Amniotic stem cell (primary cell): ENCODE data around the gene PAX3.

ENCODE experiments used
- DNase-seq: peaks from one replicate; lab custom pipeline; 2025; lab: John Stamatoyannopoulos, UW

The PAX3 gene

DNA sequence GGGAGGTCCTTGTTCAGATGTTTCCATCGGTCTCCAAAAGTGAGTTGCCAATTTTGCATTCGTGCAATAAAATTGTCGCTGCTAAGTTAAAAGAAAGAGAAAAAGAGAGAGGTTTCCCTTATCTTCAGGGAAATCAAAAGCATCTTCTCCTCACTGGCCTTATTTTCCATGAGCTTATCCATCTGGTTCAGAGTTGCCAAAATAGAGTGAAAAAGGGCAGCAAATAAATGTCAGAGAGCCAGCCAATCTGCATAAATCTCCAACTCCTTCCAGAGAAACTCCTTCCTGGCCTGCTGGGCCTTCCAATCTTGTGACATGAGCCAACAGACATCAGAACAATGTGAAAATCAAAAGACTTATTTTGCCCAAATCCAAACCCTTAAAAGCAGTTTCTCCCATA is 28.4 kb downstream of the PAX3 start:
- DNase-seq, result no peak

DNA sequence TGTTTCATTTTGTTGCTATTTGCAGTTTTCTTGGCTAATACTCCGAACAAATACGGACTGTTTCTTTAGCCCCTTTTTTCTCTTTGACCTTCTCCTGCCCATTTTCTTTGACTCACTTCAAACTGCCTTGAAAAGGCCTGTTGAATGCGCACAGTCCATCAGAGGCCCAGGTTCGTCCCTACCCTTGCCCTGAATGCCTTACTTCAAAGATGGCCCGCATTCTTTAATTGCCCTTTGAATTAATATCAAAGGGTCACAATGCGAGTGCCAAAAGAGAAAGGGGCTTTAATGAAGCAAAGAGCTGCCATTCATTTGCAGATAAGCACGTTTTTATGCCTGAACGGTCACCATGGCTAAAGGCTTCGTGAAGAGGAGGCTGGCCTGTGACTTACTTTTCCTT is 29.7 kb downstream of the PAX3 start:
- no peak for DNase-seq

DNA sequence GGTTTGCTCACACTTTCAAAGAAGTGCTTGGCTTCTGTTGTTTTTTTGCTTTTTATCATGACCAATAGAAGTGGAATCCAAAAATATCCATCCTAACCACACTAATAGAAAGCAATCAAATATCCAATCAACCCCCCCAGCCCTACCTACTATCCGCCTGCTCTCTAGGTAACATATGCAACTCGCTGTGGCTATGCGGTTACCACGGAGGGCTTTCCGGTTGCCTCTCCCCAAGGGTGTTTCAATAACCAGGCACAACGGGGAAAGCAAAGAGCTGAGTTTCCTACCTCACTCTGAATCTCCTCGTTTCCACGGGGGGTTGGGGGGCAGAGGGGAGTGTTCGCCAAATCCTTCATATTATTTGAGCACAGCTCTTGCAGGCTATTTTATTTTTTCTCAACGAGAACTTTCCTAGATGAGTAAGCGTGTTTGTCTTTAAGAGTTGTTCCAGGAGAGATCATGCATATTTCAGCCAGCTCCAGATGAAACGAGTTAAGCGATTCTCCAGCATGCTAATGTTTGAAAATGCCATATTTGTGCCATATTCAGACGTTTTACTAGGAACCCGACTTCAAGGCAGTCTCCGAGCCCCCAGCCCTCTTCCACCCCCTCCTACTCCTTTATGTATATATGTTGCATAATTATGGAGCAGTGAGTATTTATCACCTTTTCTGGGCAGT is 30.3 kb downstream of the PAX3 start:
- DNase-seq, result no peak

DNA sequence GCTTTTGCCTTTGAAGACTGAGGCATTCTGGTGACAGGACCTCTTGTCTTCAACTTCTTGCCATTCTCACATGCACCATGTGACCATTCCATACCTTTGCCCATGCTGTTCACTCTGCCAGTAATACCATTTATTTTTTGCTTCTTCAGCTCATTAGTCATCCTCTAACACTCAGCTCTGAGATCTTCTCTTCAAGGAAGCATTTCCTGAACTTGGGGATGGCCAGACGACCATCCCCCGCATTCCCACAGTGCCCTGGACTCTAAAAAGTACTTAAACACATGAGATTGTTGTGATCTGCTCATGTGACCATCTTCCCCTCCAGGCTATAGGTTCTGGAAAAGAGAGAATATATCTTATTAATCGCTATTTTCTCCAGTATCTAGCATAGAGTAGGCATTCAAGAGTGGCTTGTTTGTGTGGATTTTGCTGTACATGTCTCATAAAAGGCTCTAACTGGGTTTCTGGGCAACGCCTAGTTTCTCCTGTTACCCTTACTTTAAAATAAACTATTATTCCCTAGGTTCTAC is 33.9 kb downstream of the PAX3 start:
- DNase-seq, result no peak

DNA sequence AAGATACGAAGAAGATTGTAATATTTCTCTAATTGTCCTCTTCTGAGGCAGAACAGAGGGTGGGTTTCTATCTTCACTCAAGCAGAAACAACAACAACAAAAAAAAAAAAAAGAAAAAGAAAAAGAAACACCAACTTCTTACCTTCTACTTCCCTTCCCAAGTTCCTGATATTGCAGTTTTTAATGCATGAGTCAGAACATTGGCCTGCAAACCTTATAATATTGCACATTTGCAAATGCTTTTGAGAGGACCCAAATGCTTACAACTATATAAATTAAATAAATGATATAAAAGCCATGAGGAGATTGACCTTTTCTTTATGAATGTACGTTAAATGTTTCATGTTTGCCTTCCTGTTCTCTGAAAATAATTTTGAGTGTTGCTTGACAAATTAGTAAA is 37.3 kb downstream of the PAX3 start:
- no peak for DNase-seq

DNA sequence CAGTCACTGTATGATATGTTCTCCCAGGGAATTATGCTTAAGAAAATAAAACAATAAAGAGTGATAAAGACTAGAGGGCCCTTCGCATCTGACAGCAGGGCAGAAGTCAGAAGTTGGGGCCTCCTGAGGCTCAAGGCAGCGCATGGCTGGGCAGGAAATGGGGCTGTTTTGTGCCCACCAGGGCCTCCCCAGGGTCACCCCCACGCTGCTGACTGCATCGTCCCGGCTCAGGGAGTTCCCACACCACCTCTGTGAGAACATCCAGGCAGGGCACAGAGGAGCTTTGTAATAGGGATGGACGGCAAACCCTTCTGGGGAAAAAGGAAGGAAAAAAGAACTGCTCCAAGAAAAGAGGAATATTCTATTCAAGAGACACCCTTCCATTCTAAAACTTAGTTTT is 41.2 kb downstream of the PAX3 start:
- DNase-seq, result no peak

DNA sequence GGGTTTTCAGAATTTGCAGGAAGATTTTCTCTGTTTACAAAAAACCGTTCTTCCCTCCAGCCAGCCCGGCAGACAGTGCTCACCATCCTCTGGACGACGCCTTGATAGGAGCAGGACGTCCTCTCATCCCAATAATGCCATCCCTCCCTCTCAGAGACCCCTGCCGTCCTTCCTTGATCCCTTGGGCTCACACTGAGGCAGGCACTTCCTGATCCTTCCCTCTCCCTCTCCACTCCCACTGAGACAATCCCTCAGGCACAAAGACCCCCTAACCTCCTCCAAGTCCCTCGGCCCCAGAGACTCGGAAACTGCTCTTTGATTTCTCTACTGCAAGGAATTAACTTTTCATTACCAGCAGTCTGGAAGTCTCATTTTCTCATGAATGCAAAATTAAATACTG is 42.5 kb downstream of the PAX3 start:
- DNase-seq, result no peak

DNA sequence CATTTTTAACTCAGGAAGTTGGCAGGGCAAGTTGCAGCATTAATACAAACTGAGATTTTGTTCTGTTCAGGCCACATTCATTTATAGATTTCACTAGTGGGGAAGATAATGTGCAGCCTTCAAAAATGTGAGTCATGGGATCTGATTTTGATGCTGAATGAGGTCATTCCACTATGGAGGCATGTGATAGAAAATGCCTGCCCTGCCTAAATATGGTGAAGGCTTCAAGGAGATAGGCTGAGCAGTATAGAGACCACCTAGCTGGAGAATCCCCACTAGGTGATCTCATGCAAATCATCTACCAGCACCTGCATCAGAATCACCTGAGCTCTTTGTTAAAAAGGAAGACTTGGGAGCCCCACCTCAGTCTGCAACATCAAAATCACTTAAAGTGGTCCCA is 43.7 kb downstream of the PAX3 start:
- no peak for DNase-seq

DNA sequence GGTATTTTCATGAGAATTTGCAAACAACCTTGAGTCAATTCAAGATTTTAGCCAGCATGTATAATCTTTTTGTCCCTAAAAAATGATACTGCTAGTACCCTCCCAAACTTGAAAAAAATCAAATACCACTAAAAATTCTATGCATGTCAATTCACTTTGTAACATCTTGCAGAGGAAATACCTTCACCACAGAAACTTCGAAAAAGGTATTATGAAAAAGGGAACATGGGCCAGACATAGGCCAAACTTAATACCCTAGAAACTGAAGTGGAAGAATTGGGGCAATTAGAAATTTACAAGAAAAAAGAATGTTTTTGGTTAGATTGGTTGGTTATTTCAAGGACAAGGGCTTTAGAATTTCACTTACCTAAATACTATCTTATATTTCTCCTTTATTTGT is 48.5 kb downstream of the PAX3 start:
- DNase-seq, result no peak

DNA sequence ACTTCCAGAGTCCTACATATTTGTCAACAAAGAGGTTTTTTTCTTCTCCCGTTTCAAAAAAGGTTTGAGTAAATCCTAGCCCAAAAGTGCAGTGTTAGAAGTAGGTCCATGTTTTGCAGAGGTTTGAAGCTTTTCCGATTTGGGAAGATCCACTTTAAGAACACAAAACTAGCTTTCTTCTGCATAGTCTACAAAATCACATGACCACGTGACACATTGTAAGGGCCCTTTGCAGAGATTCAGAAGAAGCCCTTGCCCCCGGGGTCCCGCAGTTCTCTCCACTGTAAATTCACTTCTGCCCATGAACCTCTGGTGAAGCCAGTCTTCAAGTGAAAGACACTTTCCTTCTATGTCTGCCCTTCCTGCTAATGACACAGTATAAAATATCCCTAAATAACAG is 49.4 kb downstream of the PAX3 start:
- no peak for DNase-seq

DNA sequence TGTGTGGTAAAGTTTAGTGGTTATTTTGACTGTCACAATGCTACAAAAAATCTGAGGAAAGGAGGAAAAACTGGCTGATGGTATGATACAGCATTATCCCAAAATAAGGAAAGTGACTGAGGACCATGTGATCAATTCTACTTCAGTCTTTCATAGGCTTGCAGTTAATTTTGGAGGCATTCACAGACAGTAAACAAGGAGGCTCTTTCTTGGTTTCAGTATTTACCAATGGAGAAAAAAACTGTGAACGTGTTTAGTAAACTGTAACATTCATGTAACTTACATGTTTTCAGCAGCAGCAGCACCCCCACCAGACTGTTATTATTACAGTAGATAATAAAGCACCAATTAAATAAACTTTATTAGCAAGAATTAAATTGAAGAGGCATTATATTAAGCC is 50.0 kb downstream of the PAX3 start:
- no peak for DNase-seq

DNA sequence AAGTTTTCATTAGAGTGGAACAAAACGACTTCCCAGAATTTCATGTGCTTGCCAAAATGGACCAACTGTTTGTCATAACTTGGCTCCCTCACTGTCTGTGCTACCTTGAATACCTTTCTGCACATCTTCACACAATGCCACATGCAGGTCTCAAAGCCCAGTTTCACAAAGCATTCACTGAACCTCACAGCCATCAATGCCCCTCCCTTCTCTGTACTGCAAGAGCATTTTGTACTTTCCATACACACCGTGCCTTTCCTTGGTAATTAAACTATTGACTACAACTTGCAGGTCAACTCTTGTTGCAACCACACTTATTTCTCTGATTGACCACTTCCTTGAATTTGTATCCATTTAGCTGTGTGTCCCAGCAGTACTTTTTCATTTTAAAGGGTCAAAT is 50.5 kb downstream of the PAX3 start:
- no peak for DNase-seq

DNA sequence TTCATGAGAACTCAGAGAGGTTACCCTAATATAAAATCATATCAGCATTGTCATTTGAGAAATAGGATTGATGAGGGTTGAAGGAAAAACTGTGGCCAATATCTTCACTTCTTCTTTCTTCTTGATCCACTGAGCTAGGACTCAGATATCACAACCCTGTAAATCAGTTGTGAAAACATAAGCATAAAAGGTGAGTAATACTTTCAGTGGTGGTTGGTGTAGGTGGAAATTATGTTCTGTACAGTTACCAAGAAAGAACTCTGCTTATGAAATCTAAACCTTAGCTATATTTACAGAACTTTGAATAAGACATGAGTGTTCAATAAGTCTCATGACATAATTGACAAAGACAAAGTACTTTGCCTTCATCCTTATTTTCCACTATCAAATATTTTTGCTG is 56.3 kb downstream of the PAX3 start:
- no peak for DNase-seq

DNA sequence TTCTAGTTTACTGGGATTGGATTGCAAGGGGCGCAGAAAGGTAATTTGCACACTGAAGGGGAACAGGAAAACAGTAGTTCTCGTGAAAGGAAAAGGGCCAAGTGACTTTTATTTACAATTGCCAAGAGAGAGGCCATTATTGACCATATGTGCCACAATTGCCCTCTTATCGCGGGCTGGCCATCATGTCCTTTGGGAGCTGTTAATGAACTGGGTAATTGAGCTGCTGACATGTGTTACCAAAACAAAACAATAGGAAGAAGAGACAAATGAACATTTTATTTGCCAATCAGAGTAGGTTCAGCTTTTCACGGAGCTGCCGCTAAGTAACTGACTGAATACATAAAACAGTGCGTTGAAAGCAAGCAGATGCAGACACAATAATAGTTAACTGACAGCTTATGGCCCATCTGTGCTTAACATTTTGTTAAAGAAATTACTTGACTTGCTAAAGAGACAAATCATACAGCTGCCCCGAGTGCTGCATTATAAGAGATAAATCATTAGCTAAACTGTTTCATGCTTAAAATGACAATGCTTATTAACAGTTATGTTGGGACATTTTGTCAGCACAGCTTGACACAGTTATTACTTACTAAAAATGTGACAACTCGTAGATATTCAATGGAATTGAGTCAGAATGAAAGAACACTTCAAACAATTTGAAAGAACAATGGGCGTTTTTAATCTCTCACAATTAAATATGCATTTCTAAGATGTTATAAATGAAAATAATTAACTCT is 57.5 kb downstream of the PAX3 start:
- no peak for DNase-seq

DNA sequence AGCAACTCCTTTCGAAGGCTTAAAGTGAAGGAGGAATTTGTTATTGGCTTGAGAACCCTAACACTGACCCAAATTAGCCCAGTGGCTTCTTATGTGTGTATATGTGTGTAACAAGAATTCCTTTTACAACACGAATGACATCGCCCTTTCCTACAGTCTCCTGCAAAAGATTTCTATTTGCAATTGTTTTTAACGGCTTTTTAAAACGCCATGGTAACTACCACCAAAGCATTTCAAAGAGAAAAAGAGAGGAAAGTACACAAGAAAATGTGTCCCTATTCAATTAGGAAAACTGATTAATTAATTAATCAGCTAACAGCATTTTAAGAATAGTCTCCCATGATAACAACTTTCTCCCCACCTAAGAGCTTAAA is 58.1 kb downstream of the PAX3 start:
- no peak for DNase-seq

DNA sequence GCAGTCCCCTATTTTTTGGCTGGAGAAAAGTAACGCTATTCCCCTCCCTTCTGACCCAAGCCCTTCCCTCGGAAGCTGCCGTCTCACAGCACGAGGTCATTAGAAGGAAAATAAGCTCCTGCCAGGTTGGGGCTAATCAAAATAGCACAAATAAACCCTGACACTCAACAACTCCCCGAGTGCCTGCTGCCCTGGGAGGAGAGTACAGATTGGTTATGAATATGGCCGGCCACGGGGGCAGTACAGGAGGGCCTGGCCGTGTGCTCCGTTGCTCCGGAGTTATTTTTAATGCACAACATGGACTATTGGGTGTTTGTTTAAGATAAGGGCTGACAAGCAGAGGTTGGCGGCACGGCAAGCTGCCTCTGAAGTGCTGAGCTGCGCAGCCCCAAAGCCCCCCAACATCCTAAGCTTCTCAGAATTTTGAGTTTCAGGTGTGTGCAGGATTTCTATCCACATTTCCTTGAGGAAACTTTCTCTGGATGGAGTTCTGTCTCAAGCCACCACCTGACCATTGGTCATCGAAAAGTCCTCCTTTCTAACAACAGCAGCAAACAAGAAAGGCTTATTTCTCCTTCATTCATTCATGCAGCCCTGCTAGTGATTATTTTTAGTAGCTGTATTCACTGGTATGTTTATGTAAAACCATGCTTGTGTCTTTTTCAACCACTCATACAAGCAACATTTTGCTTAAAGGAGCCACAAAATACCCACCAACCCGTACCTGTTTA is 58.7 kb downstream of the PAX3 start:
- DNase-seq, result no peak

DNA sequence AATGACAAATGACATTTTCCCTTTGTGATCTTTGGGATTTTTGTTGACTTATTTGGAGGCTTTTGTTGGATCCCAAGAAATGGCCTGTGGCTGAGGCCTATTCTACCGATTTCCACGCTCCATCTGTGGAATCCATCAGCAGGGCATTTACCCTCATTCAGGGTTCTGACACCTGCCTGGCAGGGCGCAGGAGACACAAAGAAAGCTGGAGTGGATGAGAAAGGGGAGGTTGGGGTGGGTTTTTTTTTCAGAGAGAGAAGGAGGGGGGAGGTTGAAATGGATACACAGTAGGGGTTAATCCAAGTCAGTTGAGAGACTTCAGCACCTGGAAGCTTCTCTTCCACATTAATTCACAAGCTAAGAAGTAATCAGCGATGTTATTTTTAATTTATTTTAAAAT is 59.7 kb downstream of the PAX3 start:
- no peak for DNase-seq

DNA sequence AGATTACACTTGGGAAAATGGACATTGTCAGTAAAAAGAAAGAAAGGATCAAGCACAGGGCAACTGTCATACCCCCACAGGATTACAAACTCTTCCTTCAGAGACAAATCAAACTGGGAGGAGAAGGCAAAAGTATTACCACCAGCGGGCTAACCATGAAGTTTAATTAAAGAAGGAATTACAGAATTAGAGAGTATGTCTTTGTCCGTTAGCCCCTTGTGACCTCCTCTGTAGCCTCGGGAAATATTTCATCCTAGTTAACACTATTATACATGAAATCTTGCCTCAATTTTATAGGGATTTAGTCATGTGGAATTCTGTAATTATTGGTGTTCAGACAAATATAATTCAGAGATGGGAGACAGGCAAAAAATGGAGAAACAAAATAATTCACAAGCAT is 60.7 kb downstream of the PAX3 start:
- no peak for DNase-seq

DNA sequence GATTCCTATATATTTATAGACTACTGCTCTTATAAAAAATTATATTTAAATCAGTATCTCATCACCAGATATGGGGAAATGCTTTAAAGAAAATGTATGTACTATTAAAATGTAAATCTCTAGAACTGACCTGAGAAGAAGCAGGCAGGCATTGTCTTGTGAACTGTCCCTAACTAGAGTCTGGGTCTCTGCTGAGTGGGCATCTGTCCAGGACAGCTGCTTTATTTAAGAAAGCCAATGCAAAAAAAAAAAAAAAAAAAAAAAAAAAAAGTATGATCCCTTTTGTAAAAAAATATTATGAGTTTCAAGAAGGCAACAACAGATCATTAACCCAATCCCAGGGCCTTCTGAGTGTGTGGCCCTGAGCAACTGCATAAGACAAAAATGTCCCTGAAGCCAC is 66.0 kb downstream of the PAX3 start:
- no peak for DNase-seq

DNA sequence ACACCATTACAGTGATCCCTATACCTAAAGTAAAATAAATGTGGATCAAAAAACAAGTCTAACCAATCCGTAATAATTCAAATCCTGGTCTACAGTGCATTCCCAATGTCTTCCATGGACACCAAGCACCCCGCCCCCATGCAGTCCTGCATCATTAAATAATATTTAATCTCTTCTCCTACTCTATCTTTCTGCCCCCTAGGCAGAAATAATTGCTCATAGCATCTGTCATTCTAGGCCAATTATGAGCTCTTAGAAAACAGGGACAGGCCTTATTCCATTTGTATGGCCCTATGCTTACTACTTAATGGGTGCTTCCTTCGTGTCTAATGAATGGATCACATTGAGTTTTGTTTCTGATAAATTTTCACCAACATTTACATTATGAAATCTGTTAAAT is 66.4 kb downstream of the PAX3 start:
- no peak for DNase-seq

DNA sequence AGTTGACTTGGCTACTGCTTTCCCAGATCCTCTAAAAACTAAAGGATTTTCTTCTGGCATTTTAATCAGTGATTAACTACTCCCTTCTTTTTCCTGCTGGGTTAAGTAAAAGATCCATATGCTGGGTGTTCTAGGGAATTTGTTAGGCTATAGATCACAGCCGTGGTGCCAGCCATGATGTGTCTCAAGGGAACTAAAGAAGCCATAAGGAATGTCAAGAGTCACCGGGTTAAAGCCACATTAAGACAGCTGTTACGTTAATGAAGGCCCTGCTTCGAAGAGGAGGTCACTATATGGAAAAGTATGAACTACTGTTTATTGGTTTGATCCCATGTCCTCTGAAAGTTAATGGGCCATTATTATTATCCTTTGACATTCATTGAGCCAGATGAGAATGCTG is 70.7 kb downstream of the PAX3 start:
- no peak for DNase-seq

DNA sequence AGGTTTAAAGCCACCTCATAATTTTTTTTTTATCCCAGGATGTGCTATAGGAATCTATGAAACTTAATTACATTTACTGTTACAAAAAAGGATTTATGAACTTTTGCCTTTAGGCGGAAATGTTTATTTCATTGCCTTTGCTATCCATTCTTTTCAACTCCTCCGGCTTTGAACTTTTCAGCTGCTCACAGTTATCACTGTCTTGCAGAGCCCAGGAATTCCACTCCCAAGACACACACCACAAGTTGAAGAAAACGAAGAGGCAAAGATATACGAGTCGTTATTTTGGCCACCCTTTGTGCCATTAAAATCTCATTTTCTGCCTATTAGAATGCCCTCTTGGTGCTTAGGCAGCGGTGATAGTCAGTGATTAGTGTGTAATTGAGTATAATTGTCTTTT is 80.0 kb downstream of the PAX3 start:
- no peak for DNase-seq

DNA sequence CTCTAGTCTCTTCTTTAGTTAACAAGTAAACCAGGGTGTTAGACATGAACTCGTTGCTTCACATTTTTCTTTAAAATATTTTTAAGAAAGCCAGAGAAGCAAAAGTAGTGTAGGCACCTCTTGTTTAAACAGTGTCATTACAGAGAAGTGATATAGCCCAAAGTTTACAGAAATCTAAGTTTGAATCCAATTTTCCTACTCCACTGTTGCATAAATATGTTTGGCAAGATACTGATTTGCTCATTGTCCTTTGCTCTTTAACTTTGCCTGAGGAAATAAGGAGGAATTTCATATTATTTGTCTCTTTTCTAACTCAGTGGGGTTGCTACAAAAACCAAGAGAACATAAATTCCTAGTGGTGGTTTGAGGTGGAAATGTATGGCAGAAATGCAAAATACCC is 81.1 kb downstream of the PAX3 start:
- no peak for DNase-seq
